GDM1 (cell line): ENCODE results near the gene PTDSS2.
"Not testable (repeated sequence)": the region's sequence is repeated elsewhere in the genome, so short reads cannot be mapped to it uniquely, and the experiment has no call there.

Source experiments
- DNase-seq: peaks from one replicate; lab custom pipeline; 2025; lab: John Stamatoyannopoulos, UW

The PTDSS2 gene

GRCh38 chr11:506238-506994, 56.3 kb downstream of the PTDSS2 start:
- peak; percentile 98 for DNase-seq

- DNase-seq: peak; percentile 87
Observed at GRCh38 chr11:506995-507726, 57.1 kb downstream of the PTDSS2 start, which contains the start of gene RNH1. Gene RNH1 (minus strand): TSS chr11:507242. CDS start chr11:502162, 5,080 bp downstream.

GRCh38 chr11:507727-508515, 57.8 kb downstream of the PTDSS2 start:
- no peak for DNase-seq

- no peak for DNase-seq
Observed at GRCh38 chr11:508956-509355, 58.9 kb downstream of the PTDSS2 start.

GRCh38 chr11:512761-513595, 62.9 kb downstream of the PTDSS2 start:
- no peak for DNase-seq

- DNase-seq: no peak
Observed at GRCh38 chr11:514606-515005, 64.5 kb downstream of the PTDSS2 start.

GRCh38 chr11:515131-515530, 65.1 kb downstream of the PTDSS2 start:
- no peak for DNase-seq

- no peak for DNase-seq
Observed at GRCh38 chr11:516400-516799, 66.3 kb downstream of the PTDSS2 start.

GRCh38 chr11:516918-517685, 67.0 kb downstream of the PTDSS2 start:
- DNase-seq: not testable (repeated sequence)

- no peak for DNase-seq
Observed at GRCh38 chr11:518463-519202, 68.6 kb downstream of the PTDSS2 start.

- DNase-seq: no peak
Observed at GRCh38 chr11:520428-521176, 70.5 kb downstream of the PTDSS2 start.

- no peak for DNase-seq
Observed at GRCh38 chr11:521177-521688, 71.2 kb downstream of the PTDSS2 start.

- DNase-seq: no peak
Observed at GRCh38 chr11:526192-526591, 76.1 kb downstream of the PTDSS2 start.

- no peak for DNase-seq
Observed at GRCh38 chr11:528166-528814, 78.2 kb downstream of the PTDSS2 start.

- no peak for DNase-seq
Observed at GRCh38 chr11:528815-529727, 79.0 kb downstream of the PTDSS2 start.

- DNase-seq: no peak
Observed at GRCh38 chr11:529728-530411, 79.8 kb downstream of the PTDSS2 start.
